GM21447 (cell line): ENCODE data around the gene MRPS9.

Experiments used
- ATAC-seq: cut with Tn5 transposase; IDR thresholded peaks from one replicate; pipeline ENCODE4 v1.9.1; 2021; ENCODE audit not compliant: unreplicated experiment

The MRPS9 gene

GRCh38 chr2:105037572-105038382, at the start of gene MRPS9:
Gene MRPS9, plus strand, starts transcription at chr2:105038069. Its CDS starts 24 bp downstream, at chr2:105038093.
- ATAC-seq: peak; percentile 100

DNA sequence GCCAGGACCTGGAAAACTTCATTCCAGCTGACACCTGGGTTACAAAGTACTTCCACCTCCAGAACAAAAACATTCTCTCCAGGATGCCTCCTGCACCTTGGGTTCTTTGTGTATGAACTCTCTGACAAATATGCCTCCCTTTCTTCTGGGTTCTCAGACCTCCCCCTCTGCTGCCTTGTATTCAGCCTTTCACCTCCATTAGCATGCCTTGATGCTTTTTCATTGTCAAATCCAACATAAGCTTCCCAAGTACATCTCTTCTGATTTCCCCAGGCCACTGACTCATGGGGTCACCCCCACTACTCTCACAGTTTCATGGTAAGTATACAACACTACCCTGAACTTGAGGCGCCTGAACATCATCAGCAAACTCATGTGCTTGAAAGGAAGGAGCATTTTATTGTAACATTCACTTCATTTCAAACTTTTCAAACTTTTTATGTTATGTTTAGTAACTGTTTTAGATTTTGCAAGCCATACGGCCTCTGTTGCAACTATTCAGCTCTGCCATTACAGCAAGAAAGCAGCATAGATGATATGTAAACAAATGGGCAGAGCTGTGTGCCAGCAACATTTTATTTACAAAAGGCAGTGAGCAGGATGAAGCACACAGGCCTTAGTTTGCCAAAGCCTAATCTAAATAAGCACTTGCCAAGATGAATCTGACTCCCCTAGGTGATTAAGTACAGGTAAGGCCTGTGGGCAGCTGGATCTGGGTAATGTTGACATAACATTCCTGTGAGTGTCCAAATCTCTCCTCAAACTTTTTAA, 32.5 kb upstream of the MRPS9 start:
- ATAC-seq: no peak

GRCh38 chr2:105007367-105007766, 30.5 kb upstream of the MRPS9 start:
- no peak for ATAC-seq

DNA sequence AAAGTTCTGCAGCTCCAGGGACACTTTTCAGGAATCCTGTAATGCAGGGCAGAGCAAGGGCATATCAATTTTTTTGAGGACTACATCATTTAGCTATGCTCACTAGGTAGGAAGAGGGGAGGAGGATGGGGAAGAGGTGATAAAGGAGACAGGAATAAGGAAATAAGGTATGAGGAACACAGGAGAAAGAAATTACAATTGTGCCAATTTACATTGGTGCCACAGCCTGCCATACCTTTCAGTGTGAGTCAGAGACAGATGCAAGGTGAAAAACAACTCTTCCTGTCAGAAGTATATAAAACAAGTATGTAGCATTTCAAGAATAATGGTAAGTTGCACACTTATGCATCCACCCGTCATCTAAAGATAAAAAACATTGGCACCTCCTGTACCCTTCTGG, 5.4 kb upstream of the MRPS9 start:
- ATAC-seq: no peak

GRCh38 chr2:105034170-105034569, 3.7 kb upstream of the MRPS9 start:
- no peak for ATAC-seq

GRCh38 chr2:105038383-105039061, 653 bp downstream of the MRPS9 start:
- ATAC-seq: no peak

DNA sequence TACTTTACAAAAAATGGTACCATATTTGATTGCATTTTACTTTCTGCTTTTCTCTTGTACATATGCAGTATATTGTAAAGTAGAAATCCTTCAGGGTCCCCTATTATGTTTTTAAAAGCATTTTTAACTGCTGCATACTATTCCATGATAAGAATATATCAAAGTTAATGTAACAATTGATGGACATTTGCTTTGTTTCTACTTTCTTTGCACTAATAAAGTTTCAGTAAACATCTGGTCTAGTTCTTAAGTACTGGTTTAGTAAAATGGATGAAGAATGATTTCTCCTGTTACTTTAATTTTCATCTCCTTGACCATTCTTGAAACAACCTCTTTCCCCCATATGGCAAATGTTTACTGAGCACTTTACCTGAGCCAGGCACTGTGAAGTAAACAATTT, 1.7 kb downstream of the MRPS9 start:
- ATAC-seq: no peak

- ATAC-seq: no peak
Measured at GRCh38 chr2:105042189-105042588, 4.3 kb downstream of the MRPS9 start.

- no peak for ATAC-seq
Measured at GRCh38 chr2:105052773-105053172, 14.9 kb downstream of the MRPS9 start.

DNA sequence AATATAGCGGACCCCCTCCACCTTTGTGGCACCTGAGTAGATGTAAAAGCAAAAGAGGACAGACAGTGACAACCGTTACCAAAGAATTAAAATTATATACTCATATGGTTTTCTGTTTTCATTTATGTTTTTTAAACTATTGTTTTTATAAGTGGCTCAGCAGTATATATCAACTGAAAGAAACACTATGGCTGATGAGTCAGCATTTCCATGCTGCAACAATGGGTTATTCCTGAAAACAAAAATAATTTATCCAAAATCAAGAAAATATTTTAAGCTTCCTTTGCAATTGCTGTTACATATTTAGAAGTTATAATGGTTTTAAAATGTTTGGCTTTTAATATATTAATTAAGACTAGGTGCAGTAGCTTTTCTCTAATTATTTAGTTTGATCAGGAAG, 17.7 kb downstream of the MRPS9 start:
- no peak for ATAC-seq

DNA sequence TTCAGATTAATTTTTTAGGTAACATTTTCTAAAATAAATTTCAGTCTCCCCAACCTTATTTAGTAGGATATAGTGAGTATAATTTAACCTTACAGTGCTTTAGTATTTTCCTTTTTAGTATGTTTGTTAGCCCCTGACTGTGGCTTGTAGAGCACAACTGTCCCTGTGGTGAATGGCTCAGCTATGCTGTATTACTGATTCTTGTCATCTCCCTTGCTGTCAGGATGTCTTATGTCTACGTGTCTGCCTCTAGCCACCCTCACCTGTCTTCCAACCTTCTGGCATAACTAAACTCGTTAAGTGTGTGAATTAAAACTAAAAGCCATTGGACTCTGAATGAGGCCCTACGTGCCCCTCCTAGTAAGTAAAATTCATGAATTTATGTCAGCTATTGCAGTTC, 18.4 kb downstream of the MRPS9 start:
- ATAC-seq: no peak

- no peak for ATAC-seq
Measured at GRCh38 chr2:105057005-105057404, 19.1 kb downstream of the MRPS9 start.

DNA sequence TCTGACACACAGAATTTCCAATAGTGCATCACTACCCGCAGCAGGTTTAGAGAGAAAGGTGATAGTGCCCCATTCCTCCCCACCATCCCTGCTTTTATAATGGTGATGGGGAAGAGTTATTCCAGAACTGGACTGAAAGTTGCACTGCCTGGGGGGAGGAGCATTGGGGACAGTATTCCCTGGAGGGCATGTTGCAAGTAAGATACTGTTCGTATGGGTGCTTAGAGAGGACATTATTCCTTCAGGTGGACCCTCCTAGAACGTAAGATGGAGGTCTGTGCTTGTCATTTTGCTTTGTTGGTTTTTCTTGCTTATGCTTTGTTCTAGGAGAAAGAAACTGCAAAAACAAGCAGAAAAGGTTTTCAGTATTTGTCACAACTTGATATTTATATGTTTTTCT, 23.7 kb downstream of the MRPS9 start:
- ATAC-seq: no peak

DNA sequence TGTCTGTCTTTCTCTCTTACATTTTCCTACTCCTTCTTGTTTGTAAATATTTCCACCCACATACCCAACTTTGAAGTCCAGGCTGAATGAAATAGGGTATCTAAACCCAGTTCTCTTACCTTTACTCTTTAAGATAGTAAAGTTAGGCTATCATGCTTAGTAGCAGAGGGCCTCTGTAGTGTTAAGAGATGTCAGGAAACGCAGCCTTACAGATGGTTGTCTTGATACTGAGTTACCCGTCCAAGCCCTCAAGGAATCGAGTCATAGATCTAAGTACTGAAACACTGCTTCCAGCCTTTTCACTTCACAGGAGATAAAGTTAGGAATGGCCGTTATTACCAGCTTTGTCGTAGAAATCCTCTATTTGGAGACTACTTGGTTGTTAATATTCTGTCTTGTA, 24.3 kb downstream of the MRPS9 start:
- ATAC-seq: no peak

DNA sequence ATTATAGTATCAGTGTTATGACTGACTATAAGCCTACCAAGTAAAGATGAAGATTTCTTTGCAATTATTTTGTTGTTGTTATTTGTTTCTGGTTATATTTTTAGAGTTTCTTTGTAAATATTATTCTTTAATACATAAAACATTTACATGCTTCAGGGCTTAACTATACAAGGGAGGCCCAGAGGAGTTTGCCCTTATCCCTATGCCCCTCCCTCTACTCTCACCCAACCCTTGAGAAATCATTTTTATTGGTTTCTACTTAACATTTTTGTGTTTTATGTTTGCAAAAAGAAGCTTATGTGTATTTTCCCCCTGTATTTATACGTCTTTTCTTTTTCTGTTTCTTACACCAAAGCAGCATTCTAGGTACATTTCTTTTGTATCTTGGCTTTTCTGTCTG, 30.5 kb downstream of the MRPS9 start:
- no peak for ATAC-seq

DNA sequence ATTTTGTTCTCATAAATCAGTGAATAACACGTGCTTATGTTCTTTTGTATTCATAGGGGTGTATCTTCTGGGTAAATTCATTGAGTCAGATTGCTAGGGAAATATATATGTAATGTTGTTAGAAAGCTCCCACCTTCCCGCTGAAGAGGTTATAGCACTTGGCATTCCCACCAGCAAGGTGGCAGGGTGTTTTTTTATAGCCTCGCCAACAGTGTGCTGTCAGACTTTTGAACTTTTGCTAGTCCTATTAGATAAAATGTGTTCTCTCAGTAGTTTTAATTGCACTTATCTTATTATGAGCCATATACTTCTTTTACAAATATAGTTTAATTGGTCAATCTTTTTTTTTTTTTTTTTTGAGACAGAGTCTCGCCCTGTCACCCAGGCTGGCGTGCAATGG, 31.0 kb downstream of the MRPS9 start:
- no peak for ATAC-seq

- ATAC-seq: no peak
Measured at GRCh38 chr2:105070010-105070865, 32.4 kb downstream of the MRPS9 start.

GRCh38 chr2:105071379-105071778, 33.5 kb downstream of the MRPS9 start:
- ATAC-seq: no peak

DNA sequence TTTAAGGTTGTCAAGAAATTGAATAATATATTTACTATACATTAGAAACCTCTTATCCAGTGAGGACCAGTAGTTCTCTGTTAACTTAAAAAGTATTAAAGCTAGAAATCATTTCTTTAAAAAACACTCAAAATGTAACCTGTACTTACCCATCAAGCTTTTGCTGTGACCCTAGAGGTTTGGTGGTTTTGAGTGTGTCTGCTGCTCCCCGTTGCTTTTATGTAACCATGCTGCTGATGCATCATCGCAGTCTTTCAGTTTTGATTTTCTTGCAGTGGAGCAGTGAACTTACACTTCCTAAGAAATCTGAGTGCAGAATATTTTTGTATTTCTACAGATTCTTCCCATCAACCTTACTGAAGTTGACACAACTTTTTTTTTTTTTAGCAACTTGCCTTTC, 34.2 kb downstream of the MRPS9 start:
- ATAC-seq: peak; percentile 95

- no peak for ATAC-seq
Measured at GRCh38 chr2:105073591-105073990, 35.7 kb downstream of the MRPS9 start.

- ATAC-seq: no peak
Measured at GRCh38 chr2:105076121-105076520, 38.3 kb downstream of the MRPS9 start.
